ENCODE data around the gene SPSB3.

SPSB3 gene

GRCh38 chr16:1731073-1731472, 51.3 kb downstream of the SPSB3 start:
- TF ChIP-seq CTCF (IDR thresholded peaks at IDR 0.05; ENCODE audit: low read depth, low read length, missing control alignments): no peak
- H3K4me3 ChIP-seq (ENCODE audit: low read depth, low read length): no peak overlapping the region
- DNase-seq (ENCODE audit: low read depth): no peak

DNA sequence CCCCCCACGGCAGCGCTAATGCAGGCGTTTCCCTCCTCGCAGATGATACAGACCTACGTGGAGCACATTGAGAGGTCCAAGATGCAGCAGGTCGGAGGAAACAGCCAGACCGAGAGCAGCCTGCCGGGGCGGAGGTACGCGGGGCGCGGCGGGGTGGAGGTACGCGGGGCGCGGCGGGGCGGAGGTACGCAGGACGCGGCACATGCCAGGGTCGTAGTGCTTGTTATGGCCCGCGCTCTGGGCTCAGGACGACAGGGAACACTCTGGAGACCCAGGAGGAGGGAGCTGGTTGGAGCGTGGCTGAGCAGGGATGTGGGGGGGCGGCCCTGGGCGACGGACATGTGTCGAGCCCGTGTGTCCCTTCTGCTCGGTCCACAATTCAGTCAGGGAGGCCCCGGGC, 52.9 kb downstream of the SPSB3 start:
- no peak overlapping the region for H3K4me3 ChIP-seq (ENCODE audit: low read depth, low read length)
- no peak for DNase-seq (ENCODE audit: low read depth)
- TF ChIP-seq CTCF (IDR thresholded peaks at IDR 0.05; ENCODE audit: low read depth, low read length, missing control alignments): no peak

DNA sequence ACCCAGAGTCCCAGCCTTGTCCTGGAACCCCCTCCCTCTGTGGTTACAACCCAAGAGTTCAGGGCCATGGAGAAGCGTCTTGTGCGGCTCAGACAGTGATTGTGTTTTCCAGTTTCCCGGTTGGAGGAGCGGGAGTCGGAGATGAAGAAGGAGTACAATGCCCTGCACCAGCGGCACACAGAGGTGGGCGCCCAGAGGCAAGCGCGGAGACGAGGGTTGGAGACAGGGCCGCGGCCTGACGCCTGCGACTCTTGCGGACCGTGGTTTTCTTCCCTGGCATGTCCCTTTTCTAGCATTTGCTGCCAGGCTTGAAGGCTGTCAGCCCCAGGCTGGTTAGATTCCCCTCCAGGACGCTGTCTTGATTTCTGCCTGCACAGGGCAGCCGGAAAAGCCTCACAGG, 53.3 kb downstream of the SPSB3 start:
- no peak overlapping the region for H3K4me3 ChIP-seq (ENCODE audit: low read depth, low read length)
- TF ChIP-seq CTCF (IDR thresholded peaks at IDR 0.05; ENCODE audit: low read depth, low read length, missing control alignments): no peak
- no peak for DNase-seq (ENCODE audit: low read depth)

GRCh38 chr16:1727651-1728624, 54.4 kb downstream of the SPSB3 start:
- TF ChIP-seq CTCF (IDR thresholded peaks at IDR 0.05; ENCODE audit: low read depth, low read length, missing control alignments): no peak
- DNase-seq (ENCODE audit: low read depth): no peak
- no peak overlapping the region for H3K4me3 ChIP-seq (ENCODE audit: low read depth, low read length)
